ENCODE data around the gene DIAPH3.

DIAPH3 gene

DNA sequence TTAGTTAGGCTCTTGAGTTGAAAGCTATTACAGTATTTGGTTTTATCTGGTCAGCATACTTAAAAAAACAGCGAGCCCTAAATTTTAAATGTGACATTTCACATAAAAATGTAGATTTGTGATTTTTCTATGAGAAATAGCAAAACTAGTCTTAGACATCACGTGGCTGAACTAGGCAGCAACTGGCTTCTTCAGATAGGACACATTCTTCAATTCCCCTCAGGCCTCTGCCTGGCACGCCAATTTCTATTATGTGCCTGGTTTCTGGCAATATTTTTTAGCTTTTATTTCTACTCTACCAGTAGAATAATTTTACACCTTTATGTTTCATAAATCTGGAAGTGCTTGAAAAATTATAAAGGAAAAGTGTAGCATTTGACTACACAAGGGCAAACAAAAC, 433.7 kb downstream of the DIAPH3 start:
- DNase-seq: no peak
- in situ Hi-C loops (cut with HindIII; ENCODE audit: low pct_ligation_motif_present, low pct_unique_long_range_greater_than_20kb, low sequenced_read_pairs): no loop called here

DNA sequence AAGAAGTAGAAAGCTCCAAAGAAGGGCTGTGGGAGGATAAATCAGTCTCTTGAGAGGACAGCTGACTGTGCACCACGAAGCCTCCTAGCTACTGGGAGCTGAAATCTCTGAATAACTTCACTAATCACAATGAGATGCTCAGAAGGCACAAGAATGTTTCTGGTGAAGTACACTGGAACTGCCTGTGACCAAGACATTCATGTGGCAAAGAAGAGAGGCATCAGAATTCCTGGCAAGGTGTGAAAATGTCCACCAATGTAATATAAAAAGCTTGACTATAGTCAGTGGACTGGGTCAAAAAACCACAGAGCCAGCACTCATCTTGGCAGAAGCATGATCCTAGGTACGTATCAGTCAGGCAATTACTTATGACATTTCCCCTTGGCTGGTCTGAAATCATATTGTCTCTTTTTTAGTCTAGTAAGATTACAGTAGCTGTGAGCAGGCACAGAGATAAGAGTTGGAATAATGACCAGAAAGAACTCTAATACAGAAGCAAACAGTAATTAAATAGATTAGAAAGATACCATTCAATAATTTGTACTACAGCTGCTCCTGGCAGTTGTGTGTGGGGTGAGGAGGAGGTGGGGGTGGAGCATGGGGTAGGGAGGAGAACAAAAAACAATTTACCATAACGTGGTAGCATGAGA, 434.7 kb downstream of the DIAPH3 start:
- DNase-seq: no peak
- in situ Hi-C loops (cut with HindIII; ENCODE audit: low pct_ligation_motif_present, low pct_unique_long_range_greater_than_20kb, low sequenced_read_pairs): no loop called here

DNA sequence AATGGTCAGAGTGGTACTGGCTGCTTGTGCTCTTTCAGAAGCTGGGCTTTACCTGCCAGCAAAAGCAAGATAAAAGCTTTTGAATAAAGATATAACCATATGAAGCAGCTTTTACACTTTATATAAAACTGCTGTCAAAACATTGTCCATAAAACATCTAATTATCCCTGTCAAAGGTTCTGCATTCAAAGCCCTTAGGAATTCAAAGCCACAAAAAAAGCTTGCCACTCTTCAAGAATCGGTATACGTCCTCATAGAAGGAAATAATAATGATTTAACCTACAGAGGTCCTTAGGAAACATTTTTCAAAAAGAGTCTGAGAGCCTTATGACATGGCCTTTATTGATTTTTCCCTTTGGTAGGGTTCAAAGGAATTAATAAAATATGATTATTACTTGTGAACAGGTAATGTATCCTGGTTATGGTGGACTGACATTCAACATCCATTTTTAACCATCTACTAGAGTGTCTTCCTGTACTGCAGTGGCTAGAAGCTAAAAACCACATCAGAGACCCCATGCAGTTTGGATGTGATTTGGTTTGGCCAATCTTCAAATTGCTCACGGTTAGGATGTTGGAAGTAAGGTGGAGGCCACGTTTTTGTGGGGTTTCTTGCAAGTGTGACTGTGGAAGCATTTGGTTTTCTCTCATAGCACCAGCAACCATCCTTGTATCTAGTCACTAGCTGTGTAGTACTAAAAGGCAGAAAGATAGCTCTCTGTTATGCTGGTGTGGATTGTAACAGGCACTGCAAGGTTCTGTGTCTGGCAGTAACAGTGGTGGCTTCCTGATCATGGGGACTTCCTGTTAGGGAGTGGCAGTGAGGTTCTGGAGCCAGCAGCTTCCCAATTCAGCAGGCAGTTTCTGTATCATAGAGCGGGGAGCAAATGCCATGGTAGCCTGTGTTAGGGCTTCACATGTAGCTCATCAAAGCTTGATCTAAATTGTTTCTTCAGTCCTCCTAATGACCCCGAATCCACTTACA, 441.5 kb downstream of the DIAPH3 start:
- in situ Hi-C loops (cut with HindIII; ENCODE audit: low pct_ligation_motif_present, low pct_unique_long_range_greater_than_20kb, low sequenced_read_pairs): no loop called here
- DNase-seq: no peak

DNA sequence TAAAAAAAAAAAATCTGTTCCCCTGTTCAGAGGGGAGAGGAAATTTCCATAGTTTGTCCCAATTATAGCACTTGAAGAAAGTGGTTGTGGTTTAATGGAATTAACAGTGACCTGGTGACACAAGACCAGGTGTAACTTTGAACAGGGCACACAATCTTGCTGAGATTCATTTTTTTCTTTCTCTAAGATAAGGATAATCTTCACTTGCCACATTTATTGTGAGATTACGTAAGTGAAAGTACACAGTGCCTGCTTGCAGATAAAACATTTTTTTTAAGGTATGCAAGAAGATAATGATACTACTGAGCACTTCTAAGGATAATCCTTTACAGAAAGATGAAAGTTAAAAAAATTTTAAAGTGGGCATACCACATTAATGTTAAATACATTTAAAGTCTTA, 448.1 kb downstream of the DIAPH3 start:
- in situ Hi-C loops (cut with HindIII; ENCODE audit: low pct_ligation_motif_present, low pct_unique_long_range_greater_than_20kb, low sequenced_read_pairs): no loop called here
- DNase-seq: no peak

DNA sequence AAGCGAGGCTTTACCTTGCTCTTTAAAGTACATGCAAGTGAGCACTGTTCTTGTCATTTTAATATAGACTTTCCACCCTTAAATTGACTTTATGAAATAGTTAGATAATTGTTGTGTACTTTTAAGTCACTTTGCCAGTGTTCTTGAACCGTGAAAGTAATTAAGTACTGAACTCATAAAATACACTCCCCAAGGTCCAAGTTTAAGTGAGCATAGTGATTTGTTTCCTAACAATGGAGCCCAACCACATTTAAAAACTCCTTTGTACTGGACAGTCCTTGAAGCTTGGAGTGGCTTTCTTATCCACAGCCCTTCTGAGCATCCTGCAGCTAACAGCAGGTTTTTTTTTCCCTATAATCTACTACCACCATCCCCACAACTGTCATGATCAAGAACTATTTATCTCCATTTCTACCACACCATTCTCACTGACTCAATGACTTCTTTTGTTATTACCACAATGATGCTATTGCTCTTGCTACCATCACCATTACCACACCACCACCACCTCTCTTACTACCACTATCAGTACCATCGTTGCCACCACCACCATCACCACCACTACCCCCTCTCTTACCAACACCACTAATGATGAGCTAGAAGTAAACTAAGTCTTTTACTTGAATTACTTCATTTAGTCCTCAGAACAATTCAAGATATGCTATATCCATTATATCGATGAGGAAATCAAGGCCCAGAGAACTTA, 452.6 kb downstream of the DIAPH3 start:
- no peak for DNase-seq
- in situ Hi-C loops (cut with HindIII; ENCODE audit: low pct_ligation_motif_present, low pct_unique_long_range_greater_than_20kb, low sequenced_read_pairs): no loop called here

DNA sequence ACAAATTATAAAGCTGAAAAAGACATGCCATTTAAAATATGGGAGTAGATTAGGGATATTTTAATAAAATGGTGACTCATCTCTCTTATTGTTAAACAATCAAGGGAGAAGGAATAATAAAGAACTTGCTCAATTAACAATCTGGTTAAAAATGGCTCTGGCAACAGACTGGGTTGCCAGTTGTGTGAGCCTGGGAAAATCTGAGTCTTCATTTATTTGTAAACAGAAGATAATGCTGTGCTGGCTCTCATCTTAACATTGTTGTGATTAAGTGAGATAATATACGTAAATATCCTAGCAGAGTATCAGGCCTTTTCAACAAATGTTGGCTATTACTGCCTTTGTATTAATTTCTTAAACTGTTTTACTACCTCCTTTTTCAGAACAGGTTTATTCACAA, 453.3 kb downstream of the DIAPH3 start:
- in situ Hi-C loops (cut with HindIII; ENCODE audit: low pct_ligation_motif_present, low pct_unique_long_range_greater_than_20kb, low sequenced_read_pairs): no loop called here
- no peak for DNase-seq

DNA sequence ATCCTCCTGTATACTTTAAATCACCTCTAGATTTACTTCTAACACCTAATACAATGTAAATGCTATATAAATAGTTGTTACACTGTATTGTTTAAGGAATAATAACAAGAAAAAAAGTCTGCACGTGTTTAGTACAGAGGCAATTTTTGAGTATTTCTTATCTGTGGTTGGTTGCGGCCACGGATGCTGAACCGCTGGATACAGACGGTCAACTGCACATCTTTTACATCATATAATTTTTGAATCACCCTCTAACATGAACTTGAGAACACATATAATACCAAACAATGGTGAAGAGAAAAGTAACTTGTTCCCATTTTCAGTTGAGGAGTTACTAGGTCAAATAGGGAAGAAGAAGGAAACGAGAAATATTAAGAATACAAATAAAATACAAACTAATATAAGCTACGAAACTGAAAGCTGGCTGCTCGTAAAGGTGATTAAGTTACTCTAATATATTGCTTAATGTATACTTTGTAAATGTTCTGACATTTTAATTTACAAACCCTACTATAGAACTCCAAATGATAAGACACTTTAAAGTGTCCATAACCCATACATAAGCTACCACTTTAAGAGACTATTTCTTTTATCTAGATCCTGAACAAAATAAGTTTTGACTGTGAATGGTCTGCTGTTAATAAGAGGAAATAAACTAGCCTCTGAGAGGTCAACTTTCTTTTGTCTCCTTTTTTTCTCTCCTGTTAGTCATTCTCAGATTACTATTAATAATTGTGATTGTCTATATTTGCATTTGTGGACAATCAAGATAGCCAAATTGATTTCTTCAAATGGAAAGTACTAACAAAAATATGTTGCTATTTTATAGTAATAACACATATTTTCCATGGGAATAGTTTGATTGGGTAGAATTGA, 457.4 kb downstream of the DIAPH3 start:
- in situ Hi-C loops (cut with HindIII; ENCODE audit: low pct_ligation_motif_present, low pct_unique_long_range_greater_than_20kb, low sequenced_read_pairs): no loop called here
- DNase-seq: no peak

DNA sequence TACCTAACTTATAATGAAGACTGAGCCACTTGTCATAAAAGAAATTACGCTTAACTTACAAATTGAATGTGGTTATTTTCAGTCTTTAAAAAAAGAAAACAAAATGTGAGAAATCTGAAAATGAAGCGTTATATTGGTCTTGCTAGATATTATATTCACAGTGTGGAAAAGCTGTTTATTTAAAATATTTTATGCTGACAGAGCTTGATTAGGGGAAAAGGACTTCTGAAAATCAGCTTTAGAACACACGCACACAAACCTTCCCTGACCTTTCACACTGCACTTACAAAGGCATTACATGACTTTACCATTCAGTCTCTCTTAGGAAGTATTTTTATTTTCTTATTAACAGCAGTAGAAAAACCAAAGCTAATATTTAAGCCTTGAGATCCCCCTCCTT, 461.5 kb downstream of the DIAPH3 start:
- in situ Hi-C loops (cut with HindIII; ENCODE audit: low pct_ligation_motif_present, low pct_unique_long_range_greater_than_20kb, low sequenced_read_pairs): no loop called here
- DNase-seq: no peak

DNA sequence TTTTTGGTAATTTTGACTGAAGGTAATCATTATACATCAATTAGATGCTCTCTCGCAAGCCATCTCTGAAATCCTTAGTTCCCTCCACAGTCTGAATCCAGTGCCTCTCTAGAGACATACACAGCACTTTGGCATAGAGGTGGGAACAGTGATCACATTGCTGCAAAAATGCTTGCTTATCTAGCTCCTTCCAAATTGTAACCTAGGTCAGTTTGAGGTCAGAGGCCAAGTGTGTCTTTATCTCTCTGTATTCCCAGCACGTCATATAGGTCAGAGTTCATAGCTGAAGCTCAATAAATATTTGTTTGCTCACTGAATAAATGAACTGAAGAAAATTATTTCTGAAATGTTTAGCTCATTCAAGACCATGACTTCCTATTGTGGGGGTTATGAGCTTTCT, 462.5 kb downstream of the DIAPH3 start:
- DNase-seq: no peak
- in situ Hi-C loops (cut with HindIII; ENCODE audit: low pct_ligation_motif_present, low pct_unique_long_range_greater_than_20kb, low sequenced_read_pairs): no loop called here

DNA sequence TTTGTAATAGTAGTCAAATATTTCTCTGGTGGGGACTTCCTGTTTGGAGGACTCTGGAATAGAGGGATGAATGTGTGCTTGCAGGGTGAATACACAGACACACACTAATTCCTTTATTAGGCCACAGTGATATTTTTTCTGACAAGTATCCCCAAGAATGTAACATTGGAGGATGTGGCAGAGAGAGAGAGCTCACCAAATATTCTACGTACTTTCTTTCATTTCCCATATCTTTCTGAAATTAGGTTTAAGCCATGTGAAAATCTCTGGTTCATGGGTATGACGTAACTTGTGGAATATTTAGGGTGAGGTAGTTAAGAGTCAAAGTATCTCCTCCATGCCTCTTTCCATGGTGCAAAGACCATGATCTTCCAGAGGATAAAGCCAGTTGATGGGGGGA, 463.4 kb downstream of the DIAPH3 start:
- no peak for DNase-seq
- in situ Hi-C loops (cut with HindIII; ENCODE audit: low pct_ligation_motif_present, low pct_unique_long_range_greater_than_20kb, low sequenced_read_pairs): no loop called here

DNA sequence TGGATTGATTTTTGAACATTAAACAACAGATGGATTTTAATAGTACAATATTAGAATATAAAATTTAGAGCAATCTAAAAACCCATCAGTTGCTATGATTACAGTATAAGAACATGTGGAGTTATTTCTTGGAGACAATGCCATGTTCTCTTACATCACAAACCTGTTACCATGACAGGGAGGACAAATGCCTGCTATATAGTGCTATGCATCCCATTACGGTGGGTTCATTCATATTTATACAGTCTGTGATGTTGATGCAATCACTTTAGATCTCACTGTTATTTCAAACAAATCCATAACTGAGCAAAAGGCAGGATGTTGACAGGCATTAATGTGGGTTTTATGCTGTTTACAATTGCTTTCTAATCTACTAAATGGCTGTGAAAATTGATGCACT, 467.5 kb downstream of the DIAPH3 start:
- in situ Hi-C loops (cut with HindIII; ENCODE audit: low pct_ligation_motif_present, low pct_unique_long_range_greater_than_20kb, low sequenced_read_pairs): no loop called here
- no peak for DNase-seq

DNA sequence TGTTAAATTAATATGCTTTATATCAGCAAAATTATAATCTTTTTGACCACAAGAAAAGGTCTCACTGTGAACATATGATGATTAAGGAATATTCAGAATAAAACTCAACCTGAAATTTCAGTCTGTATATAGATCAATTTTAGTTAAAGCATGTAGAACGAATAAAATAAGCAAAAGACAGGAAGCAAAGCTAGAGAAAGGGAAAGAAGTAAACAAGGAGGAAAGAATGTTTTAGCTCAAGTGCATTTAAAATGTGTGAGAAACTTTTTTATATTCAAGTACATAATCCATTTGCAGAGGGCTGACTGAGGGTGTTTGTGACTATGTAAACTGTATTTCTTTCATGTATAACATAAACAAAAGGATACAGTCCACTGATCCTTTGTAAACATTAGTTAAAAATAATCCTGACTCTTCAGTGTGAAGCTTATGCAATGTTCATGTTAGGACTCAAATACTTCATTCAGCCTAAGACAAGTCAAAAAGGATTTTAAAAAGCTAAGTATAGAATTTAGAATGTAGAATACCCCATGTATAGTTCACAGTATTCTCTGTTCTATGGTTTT, 472.1 kb downstream of the DIAPH3 start:
- in situ Hi-C loops (cut with HindIII; ENCODE audit: low pct_ligation_motif_present, low pct_unique_long_range_greater_than_20kb, low sequenced_read_pairs): no loop called here
- no peak for DNase-seq

DNA sequence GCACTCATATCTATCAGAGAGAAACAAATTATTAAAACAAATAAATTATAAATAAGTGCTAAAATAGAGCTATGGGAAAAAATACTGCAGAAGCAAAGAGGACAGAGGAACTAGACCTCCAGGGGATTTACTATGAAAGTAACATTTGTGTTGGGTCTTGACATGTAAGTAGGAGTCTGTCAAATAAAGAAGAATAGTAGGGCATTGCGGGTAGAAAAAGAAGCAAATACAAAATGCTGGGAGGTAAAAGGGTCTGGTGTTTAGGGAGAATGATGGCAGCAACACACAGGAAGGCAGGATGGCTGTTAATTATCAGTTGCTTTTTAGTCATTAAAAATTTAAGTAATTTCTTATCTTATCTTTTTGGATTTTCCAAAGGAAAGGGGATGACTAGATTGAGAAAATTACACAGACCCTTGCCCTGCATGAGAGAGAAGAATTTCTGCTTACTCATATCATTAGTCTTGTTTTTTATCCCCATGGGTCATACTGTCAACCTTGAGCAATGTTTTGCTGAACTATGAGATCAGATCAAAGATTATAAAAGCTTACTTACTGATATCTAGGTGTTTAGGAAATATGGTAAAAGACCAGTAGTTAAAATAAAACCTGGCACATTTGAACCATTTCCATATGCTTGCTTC, 472.7 kb downstream of the DIAPH3 start:
- in situ Hi-C loops (cut with HindIII; ENCODE audit: low pct_ligation_motif_present, low pct_unique_long_range_greater_than_20kb, low sequenced_read_pairs): no loop called here
- DNase-seq: no peak

DNA sequence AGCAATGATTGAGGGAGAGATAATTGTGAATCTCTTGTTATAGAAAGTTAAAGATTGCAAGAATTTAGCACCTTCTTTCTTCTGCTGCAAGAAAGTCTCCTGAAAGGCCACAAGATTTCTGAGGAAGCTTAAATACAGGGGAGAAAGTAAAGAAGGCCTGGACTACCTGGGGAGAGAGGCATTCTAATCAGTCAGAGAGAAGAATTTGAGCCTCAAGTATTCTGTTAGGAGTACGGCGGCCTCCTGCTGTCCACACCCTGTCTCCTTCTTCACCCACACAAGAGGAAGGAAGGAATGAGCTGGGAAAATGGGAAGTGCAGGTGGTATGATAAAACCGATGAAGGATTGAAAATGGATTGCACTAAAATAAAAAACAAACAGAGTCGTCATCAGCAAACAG, 474.7 kb downstream of the DIAPH3 start:
- in situ Hi-C loops (cut with HindIII; ENCODE audit: low pct_ligation_motif_present, low pct_unique_long_range_greater_than_20kb, low sequenced_read_pairs): no loop called here
- DNase-seq: no peak

DNA sequence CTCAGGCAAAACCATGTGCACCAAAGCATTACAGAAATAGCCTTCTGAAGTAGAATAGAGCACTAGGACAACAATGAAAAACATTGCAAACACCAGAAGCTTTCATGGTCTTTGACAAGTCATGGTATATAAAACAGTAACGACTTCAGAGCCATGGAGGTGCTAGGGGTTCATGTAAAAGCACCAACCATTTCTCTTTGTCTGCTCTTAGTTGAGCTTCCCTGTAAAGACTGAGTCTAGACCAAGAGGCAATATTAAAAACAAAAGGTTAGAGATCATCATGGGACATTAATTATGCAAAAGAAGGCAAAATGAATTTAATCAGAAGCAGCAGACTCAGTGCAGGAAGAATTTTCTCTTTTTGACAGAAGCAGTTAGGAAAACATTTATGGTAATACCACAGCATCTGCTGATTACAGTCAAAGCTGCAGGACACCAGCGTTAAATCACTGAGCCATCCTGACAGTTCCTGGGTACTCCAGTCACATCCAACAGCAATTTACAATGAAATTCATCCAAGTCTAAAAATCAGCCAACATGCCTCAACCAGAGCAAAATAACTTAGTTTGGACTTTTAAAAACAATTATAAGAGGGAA, 476.8 kb downstream of the DIAPH3 start:
- no peak for DNase-seq

DNA sequence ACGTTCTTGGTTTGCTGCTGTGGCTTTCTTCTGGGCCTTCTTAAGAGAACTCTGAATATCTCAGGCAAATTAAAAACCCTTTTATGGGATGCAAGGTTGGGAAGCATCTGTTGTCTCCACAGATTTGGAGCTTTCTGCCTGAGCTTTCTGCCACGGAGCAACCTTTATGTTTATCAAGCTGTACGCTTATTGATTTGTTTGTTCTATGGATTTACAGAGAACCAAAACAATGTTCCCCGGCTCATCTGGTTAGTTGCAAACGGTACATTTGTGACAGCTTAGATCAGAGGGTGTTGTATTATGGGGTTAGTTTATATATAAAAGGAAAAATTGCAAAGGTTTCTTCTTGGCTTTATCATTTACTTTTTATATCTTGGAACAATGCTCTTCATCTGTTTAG, 479.6 kb downstream of the DIAPH3 start:
- no peak for DNase-seq
- in situ Hi-C loops (cut with HindIII; ENCODE audit: low pct_ligation_motif_present, low pct_unique_long_range_greater_than_20kb, low sequenced_read_pairs): no loop called here

More for the DNA sequence above, 476.8 kb downstream of the DIAPH3 start:
- in situ Hi-C loops (cut with HindIII; ENCODE audit: low pct_ligation_motif_present, low pct_unique_long_range_greater_than_20kb, low sequenced_read_pairs): no loop called here

DNA sequence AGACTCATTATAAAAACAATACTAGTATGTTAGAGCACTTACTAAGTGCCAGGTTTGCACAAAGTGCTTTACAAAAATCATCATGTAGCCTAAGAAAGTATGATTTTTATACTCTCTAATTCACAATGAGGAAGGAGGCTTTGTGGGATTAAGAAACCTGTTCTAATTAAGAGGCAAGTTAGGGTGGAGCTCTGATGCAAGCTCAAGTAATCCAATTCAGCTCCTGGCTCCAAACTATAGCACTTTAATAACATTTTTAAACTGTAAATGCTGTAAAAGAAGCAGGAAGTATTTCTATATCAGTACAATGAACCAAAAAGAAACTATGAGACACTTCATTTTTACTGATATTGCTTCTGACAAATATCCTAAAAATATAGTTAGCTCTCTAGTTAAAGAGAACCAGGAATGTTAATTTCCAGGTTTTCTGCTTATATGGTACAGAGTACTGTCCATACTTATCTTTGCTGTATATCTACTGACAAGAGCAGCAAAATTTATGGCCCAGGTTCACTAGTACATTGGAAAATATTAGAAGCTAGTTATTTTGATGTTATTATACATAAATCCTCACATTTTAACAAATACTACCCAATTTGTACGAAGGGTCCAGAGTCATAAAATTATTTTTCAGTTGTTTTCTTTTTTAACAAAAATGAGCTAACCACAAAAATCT, 482.0 kb downstream of the DIAPH3 start:
- no peak for DNase-seq
- in situ Hi-C loops (cut with HindIII; ENCODE audit: low pct_ligation_motif_present, low pct_unique_long_range_greater_than_20kb, low sequenced_read_pairs): no loop called here
